Neural cell (in vitro differentiated cells): Measurements from ENCODE around the gene GALNT15. TPM values are rescaled to one million over a fixed set of nuclear protein-coding genes. Genes with fewer than 3 reads are reported as not detected.

Experiments used
- H2AFZ ChIP-seq: fragments of 200-600, 300-800 bp; sonication (generic), shearing (Covaris generic); 2 replicates; pipeline ENCODE4 v1.6.0; 2014; ENCODE audit warnings: low read depth, mild to moderate bottlenecking, antibody characterized with exemption, low read length, moderate library complexity
- H3F3A ChIP-seq: fragments of 200-600 bp; shearing (Covaris generic); 2 replicates; pipeline ENCODE4 v1.6.1; 2016; ENCODE audit warnings: mild to moderate bottlenecking, moderate library complexity, mixed read lengths, antibody characterized with exemption, low read length; ENCODE audit not compliant: insufficient read depth, poor library complexity, severe bottlenecking
- H3K27ac ChIP-seq: fragments of 200-600, 300-800 bp; sonication (generic), shearing (Covaris generic); 2 replicates; pipeline ENCODE4 v1.5.1; 2014; ENCODE audit warnings: mild to moderate bottlenecking, low read length, moderate library complexity
- H3K27me3 ChIP-seq: fragments of 300-800, 200-600 bp; sonication (generic), shearing (Covaris generic); 2 replicates; pipeline ENCODE4 v1.6.0; 2014; ENCODE audit warnings: mild to moderate bottlenecking, low read depth, low read length, moderate library complexity; ENCODE audit not compliant: insufficient read depth
- H3K36me3 ChIP-seq: fragments of 300-800, 200-600 bp; sonication (generic), shearing (Covaris generic); 2 replicates; pipeline ENCODE4 v1.5.1; 2014; ENCODE audit warnings: mild to moderate bottlenecking, antibody characterized with exemption, low read length, moderate library complexity; ENCODE audit not compliant: insufficient read depth
- H3K4me2 ChIP-seq: fragments of 300-800, 200-600 bp; sonication (generic), shearing (Covaris generic); 2 replicates; pipeline ENCODE4 v1.6.0; 2014; ENCODE audit warnings: mild to moderate bottlenecking, low read length
- H3K4me3 ChIP-seq: fragments of 300-800, 200-600 bp; sonication (generic), shearing (Covaris generic); 2 replicates; pipeline ENCODE4 v1.5.1; 2014; ENCODE audit warnings: mild to moderate bottlenecking, low read length, moderate library complexity
- H3K79me2 ChIP-seq: fragments of 200-600 bp; shearing (Covaris generic); replicated peaks from 2 replicates; pipeline ENCODE4 v1.6.0; 2014; ENCODE audit warnings: mild to moderate bottlenecking, low read length, moderate library complexity; ENCODE audit not compliant: insufficient read depth
- H3K9ac ChIP-seq: fragments of 300-800, 200-600 bp; sonication (generic), shearing (Covaris generic); 2 replicates; pipeline ENCODE4 v1.6.1; 2016; ENCODE audit warnings: mild to moderate bottlenecking, low read length, mixed read lengths
- H3K9me2 ChIP-seq: fragments of 200-600 bp; shearing (Covaris generic); 2 replicates; pipeline ENCODE4 v1.6.1; 2016; ENCODE audit warnings: mild to moderate bottlenecking, low read length, mixed read lengths; ENCODE audit not compliant: insufficient read depth
- H3K9me3 ChIP-seq: fragments of 200-600, 300-800 bp; sonication (generic), shearing (Covaris generic); 2 replicates; pipeline ENCODE4 v1.6.1; 2016; ENCODE audit warnings: mild to moderate bottlenecking, mixed run types, low read length, moderate library complexity, mixed read lengths
- H4K20me1 ChIP-seq: fragments of 200-600 bp; shearing (Covaris generic); 2 replicates; pipeline ENCODE4 v1.6.1; 2016; ENCODE audit warnings: mild to moderate bottlenecking, mixed run types; ENCODE audit not compliant: insufficient read depth
- CTCF ChIP-seq: fragments of 450-650 bp; IDR thresholded peaks from 2 replicates; pipeline ENCODE4 v1.5.1; 2014; ENCODE audit warnings: antibody characterized with exemption, mild to moderate bottlenecking, moderate library complexity; ENCODE audit not compliant: poor library complexity, severe bottlenecking
- EP300 ChIP-seq: fragments of 450-650 bp; conservative IDR thresholded peaks from 2 replicates; pipeline ENCODE4 v1.6.1; 2014; ENCODE audit warnings: antibody characterized with exemption, mild to moderate bottlenecking, moderate library complexity; ENCODE audit not compliant: poor library complexity, severe bottlenecking
- EZH2 ChIP-seq: fragments of 200-600, 300-800 bp; shearing (Covaris generic), sonication (generic); IDR thresholded peaks from 2 replicates; pipeline ENCODE4 v1.6.1; 2014; ENCODE audit warnings: antibody characterized with exemption, low read length, borderline replicate concordance, mild to moderate bottlenecking; ENCODE audit not compliant: insufficient read depth, poor library complexity, severe bottlenecking
- MXI1 ChIP-seq: fragments of 450-650 bp; conservative IDR thresholded peaks from 2 replicates; pipeline ENCODE4 v1.6.1; 2014; ENCODE audit warnings: antibody characterized with exemption, mild to moderate bottlenecking; ENCODE audit not compliant: poor library complexity, severe bottlenecking
- POLR2AphosphoS5 ChIP-seq: IDR thresholded peaks from 2 replicates; pipeline ENCODE4 v1.6.1; 2012
- RAD21 ChIP-seq: fragments of 450-650 bp; conservative IDR thresholded peaks from 2 replicates; pipeline ENCODE4 v1.6.1; 2014; ENCODE audit warnings: antibody characterized with exemption, mild to moderate bottlenecking, moderate library complexity
- SMC3 ChIP-seq: fragments of 450-650 bp; conservative IDR thresholded peaks from 2 replicates; pipeline ENCODE4 v1.6.1; 2014; ENCODE audit warnings: antibody characterized with exemption, mild to moderate bottlenecking, moderate library complexity; ENCODE audit not compliant: poor library complexity
- TAF1 ChIP-seq: IDR thresholded peaks from 2 replicates; pipeline ENCODE4 v1.6.1; 2012; ENCODE audit warnings: low read depth
- polyA plus RNA-seq: library from polyadenylated mRNA; depleted of rRNA; stranded (reverse); fragments of >200 nt; gene quantifications from 2 replicates; pipeline ENCODE4 v1.2.3, GENCODE V29; 2014
- TF ChIP-seq, protein P1 (sequence below): IDR thresholded peaks from 2 replicates; pipeline ENCODE4 v1.6.1; 2012; ENCODE audit warnings: borderline replicate concordance

GALNT15 gene
- polyA plus RNA-seq, 1 donor from 2014 or later: 1.5 TPM

- no peak overlapping the region for H3K27ac ChIP-seq
- H3K9me3 ChIP-seq: no peaks in the 10 kb centered on the region
- H3F3A ChIP-seq: no peaks in the 10 kb centered on the region
- no peak overlapping the region for H3K9ac ChIP-seq
- H3K36me3 ChIP-seq: no peaks in the 10 kb centered on the region
- no peaks in the 10 kb centered on the region for H3K79me2 ChIP-seq
- H3K9me2 ChIP-seq: no peaks in the 10 kb centered on the region
- TF ChIP-seq POLR2AphosphoS5: no peak
- no peak for TF ChIP-seq EP300
- no peak for TF ChIP-seq MXI1
- no peak for TF ChIP-seq EZH2
- TF ChIP-seq SMC3: no peak
- TF ChIP-seq, protein P1, sequence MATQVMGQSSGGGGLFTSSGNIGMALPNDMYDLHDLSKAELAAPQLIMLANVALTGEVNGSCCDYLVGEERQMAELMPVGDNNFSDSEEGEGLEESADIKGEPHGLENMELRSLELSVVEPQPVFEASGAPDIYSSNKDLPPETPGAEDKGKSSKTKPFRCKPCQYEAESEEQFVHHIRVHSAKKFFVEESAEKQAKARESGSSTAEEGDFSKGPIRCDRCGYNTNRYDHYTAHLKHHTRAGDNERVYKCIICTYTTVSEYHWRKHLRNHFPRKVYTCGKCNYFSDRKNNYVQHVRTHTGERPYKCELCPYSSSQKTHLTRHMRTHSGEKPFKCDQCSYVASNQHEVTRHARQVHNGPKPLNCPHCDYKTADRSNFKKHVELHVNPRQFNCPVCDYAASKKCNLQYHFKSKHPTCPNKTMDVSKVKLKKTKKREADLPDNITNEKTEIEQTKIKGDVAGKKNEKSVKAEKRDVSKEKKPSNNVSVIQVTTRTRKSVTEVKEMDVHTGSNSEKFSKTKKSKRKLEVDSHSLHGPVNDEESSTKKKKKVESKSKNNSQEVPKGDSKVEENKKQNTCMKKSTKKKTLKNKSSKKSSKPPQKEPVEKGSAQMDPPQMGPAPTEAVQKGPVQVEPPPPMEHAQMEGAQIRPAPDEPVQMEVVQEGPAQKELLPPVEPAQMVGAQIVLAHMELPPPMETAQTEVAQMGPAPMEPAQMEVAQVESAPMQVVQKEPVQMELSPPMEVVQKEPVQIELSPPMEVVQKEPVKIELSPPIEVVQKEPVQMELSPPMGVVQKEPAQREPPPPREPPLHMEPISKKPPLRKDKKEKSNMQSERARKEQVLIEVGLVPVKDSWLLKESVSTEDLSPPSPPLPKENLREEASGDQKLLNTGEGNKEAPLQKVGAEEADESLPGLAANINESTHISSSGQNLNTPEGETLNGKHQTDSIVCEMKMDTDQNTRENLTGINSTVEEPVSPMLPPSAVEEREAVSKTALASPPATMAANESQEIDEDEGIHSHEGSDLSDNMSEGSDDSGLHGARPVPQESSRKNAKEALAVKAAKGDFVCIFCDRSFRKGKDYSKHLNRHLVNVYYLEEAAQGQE: no peak
- no peak for TF ChIP-seq CTCF
- TF ChIP-seq RAD21: no peak
- no peak for TF ChIP-seq TAF1
- H4K20me1 ChIP-seq: no peaks in the 10 kb centered on the region
- no peak overlapping the region for H3K4me2 ChIP-seq
- H2AFZ ChIP-seq: no peak overlapping the region
- no peaks in the 10 kb centered on the region for H3K27me3 ChIP-seq
- H3K4me3 ChIP-seq: no peak overlapping the region
Measured at GRCh38 chr3:16253601-16254000, 79.1 kb downstream of the GALNT15 start.

DNA sequence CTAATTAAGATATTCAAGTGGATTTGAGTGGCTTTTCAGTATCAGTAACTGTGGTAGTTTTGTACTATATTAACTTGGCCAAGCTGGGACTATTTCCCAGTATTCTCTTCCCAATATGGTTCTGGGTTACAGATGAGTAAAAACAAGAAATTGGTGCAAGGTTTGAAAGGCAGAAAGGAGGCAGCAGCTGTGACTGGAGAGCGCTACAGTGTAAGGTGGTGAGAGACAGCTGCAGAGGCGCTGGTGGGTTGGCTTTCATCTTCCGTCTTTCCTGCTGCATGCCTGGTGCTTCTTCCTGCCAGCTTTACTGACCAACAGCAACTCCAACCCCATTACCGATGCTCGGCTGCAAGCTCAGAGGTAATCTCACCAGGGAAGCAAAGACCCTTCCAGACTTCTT, 80.4 kb downstream of the GALNT15 start:
- no peaks in the 10 kb centered on the region for H4K20me1 ChIP-seq
- H3K4me2 ChIP-seq: no peak overlapping the region
- no peaks in the 10 kb centered on the region for H3K79me2 ChIP-seq
- H3K27ac ChIP-seq: no peak overlapping the region
- H3K9ac ChIP-seq: no peak overlapping the region
- no peaks in the 10 kb centered on the region for H3K36me3 ChIP-seq
- no peaks in the 10 kb centered on the region for H3F3A ChIP-seq
- no peak overlapping the region for H2AFZ ChIP-seq
- no peaks in the 10 kb centered on the region for H3K9me2 ChIP-seq
- H3K9me3 ChIP-seq: no peaks in the 10 kb centered on the region
- TF ChIP-seq TAF1 (no peak), CTCF (no peak)
- no peaks in the 10 kb centered on the region for H3K27me3 ChIP-seq
- no peak overlapping the region for H3K4me3 ChIP-seq
